ENCODE measurements around the gene SETBP1. TPM values are rescaled to one million over a fixed set of nuclear protein-coding genes. Genes with fewer than 3 reads are reported as not detected.

SETBP1 gene
- total RNA-seq, 1 donor from 2014 or later, result 80.0 TPM

DNA sequence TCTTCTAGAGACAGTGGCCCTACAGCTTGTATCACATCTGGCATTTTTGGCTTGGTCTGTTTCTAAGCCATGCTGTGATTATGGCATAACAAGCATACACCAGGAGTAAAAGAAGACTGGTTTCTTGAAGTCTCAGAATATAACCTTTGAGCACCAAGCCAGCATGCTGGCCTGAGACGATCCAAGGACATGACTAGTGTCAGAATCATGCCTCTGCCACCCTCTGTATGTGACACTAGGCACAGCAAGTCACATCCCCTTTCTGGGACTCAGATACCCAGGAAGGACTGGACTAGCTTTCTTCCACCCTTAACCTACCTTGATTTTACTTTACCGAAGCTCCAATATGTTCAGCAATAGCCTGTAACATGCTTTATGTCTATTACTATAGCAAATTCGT, 345.5 kb downstream of the SETBP1 start:
- H3K27ac Mint-ChIP-seq (ENCODE audit: unreplicated experiment), result no peak overlapping the region
- no peaks in the 10 kb centered on the region for H3K4me1 Mint-ChIP-seq (ENCODE audit: unreplicated experiment)
- H3K4me3 Mint-ChIP-seq (ENCODE audit: unreplicated experiment), result no peak overlapping the region
- peaks cover 3% of the 10 kb centered on the region for H3K9me3 Mint-ChIP-seq (ENCODE audit: unreplicated experiment)
- TF ChIP-seq, protein P1, sequence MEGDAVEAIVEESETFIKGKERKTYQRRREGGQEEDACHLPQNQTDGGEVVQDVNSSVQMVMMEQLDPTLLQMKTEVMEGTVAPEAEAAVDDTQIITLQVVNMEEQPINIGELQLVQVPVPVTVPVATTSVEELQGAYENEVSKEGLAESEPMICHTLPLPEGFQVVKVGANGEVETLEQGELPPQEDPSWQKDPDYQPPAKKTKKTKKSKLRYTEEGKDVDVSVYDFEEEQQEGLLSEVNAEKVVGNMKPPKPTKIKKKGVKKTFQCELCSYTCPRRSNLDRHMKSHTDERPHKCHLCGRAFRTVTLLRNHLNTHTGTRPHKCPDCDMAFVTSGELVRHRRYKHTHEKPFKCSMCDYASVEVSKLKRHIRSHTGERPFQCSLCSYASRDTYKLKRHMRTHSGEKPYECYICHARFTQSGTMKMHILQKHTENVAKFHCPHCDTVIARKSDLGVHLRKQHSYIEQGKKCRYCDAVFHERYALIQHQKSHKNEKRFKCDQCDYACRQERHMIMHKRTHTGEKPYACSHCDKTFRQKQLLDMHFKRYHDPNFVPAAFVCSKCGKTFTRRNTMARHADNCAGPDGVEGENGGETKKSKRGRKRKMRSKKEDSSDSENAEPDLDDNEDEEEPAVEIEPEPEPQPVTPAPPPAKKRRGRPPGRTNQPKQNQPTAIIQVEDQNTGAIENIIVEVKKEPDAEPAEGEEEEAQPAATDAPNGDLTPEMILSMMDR (IDR thresholded peaks at IDR 0.05), result no peak
- no peaks in the 10 kb centered on the region for H3K27me3 Mint-ChIP-seq (ENCODE audit: unreplicated experiment)
- H3K36me3 Mint-ChIP-seq (ENCODE audit: unreplicated experiment), result no peaks in the 10 kb centered on the region
- no peak for DNase-seq (ENCODE audit: extremely low spot score, unreplicated experiment)

- Mint-ChIP-seq H3K36me3 (ENCODE audit: unreplicated experiment) (peaks cover 20% of the 10 kb centered on the region), H3K27me3 (ENCODE audit: unreplicated experiment) (no peaks in the 10 kb centered on the region), H3K9me3 (ENCODE audit: unreplicated experiment) (peaks cover 4% of the 10 kb centered on the region), H3K4me1 (ENCODE audit: unreplicated experiment) (peaks cover 9% of the 10 kb centered on the region), H3K27ac (ENCODE audit: unreplicated experiment) (no peak overlapping the region), H3K4me3 (ENCODE audit: unreplicated experiment) (no peak overlapping the region)
- TF ChIP-seq, protein P1 (IDR thresholded peaks at IDR 0.05), result no peak
- DNase-seq (ENCODE audit: extremely low spot score, unreplicated experiment), result no peak
Measured at GRCh38 chr18:45034179-45034578, 353.5 kb downstream of the SETBP1 start.

- peaks cover 14% of the 10 kb centered on the region for H3K4me1 Mint-ChIP-seq (ENCODE audit: unreplicated experiment)
- H3K9me3 Mint-ChIP-seq (ENCODE audit: unreplicated experiment), result no peaks in the 10 kb centered on the region
- TF ChIP-seq, protein P1 (IDR thresholded peaks at IDR 0.05), result no peak
- no peak overlapping the region for H3K27ac Mint-ChIP-seq (ENCODE audit: unreplicated experiment)
- no peak overlapping the region for H3K4me3 Mint-ChIP-seq (ENCODE audit: unreplicated experiment)
- DNase-seq (ENCODE audit: extremely low spot score, unreplicated experiment), result no peak
- peaks cover 36% of the 10 kb centered on the region for H3K36me3 Mint-ChIP-seq (ENCODE audit: unreplicated experiment)
- H3K27me3 Mint-ChIP-seq (ENCODE audit: unreplicated experiment), result no peaks in the 10 kb centered on the region
Measured at GRCh38 chr18:45037618-45038017, 356.9 kb downstream of the SETBP1 start.

DNA sequence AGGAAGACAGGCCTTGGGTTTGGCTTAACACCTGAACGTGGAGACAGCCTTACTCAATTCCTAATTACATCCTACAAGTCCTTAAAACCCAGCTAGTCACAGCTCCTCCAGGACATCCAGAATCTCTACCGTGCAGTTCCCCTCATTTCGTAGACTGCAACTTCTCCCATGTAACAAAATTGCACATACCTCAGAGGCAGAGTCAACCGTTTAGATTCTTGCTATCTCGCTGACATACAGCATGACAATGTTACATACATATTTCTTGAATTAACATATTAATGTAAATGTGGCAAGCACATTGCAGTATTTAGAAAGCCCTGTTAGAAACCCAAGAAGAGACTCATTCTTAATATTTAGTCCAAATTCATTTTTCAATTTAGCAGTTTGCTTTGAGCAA, 358.7 kb downstream of the SETBP1 start:
- no peak for DNase-seq (ENCODE audit: extremely low spot score, unreplicated experiment)
- Mint-ChIP-seq H3K27ac (ENCODE audit: unreplicated experiment) (no peak overlapping the region), H3K4me1 (ENCODE audit: unreplicated experiment) (peaks cover 14% of the 10 kb centered on the region), H3K36me3 (ENCODE audit: unreplicated experiment) (peaks cover 38% of the 10 kb centered on the region), H3K27me3 (ENCODE audit: unreplicated experiment) (no peaks in the 10 kb centered on the region), H3K4me3 (ENCODE audit: unreplicated experiment) (no peak overlapping the region), H3K9me3 (ENCODE audit: unreplicated experiment) (no peaks in the 10 kb centered on the region)
- TF ChIP-seq, protein P1 (IDR thresholded peaks at IDR 0.05), result no peak

- TF ChIP-seq, protein P1 (IDR thresholded peaks at IDR 0.05), result no peak
- DNase-seq (ENCODE audit: extremely low spot score, unreplicated experiment), result no peak
- Mint-ChIP-seq H3K27ac (ENCODE audit: unreplicated experiment) (no peak overlapping the region), H3K4me1 (ENCODE audit: unreplicated experiment) (peaks cover 6% of the 10 kb centered on the region), H3K4me3 (ENCODE audit: unreplicated experiment) (no peak overlapping the region), H3K9me3 (ENCODE audit: unreplicated experiment) (no peaks in the 10 kb centered on the region), H3K27me3 (ENCODE audit: unreplicated experiment) (no peaks in the 10 kb centered on the region), H3K36me3 (ENCODE audit: unreplicated experiment) (peaks cover 45% of the 10 kb centered on the region)
Measured at GRCh38 chr18:45040879-45041278, 360.2 kb downstream of the SETBP1 start.
